ENCODE results near the gene APLP2.
"Not testable (repeated sequence)": the region's sequence is repeated elsewhere in the genome, so short reads cannot be mapped to it uniquely, and the experiment has no call there.

The APLP2 gene

GRCh38 chr11:130069659-130070108, at the start of gene APLP2:
Gene APLP2, plus strand, starts transcription at chr11:130069894. Its CDS starts 84 bp downstream, at chr11:130069978.
- DNase-seq, result peak; percentile 95

GRCh38 chr11:130020323-130020722, 49.4 kb upstream of the APLP2 start:
- no peak for DNase-seq

- DNase-seq, result not testable (repeated sequence)
Measured at GRCh38 chr11:130021606-130022005, 48.1 kb upstream of the APLP2 start.

- no peak for DNase-seq
Measured at GRCh38 chr11:130022799-130023198, 46.9 kb upstream of the APLP2 start.

- DNase-seq, result no peak
Measured at GRCh38 chr11:130023204-130023603, 46.5 kb upstream of the APLP2 start.

- no peak for DNase-seq
Measured at GRCh38 chr11:130024361-130024760, 45.3 kb upstream of the APLP2 start.

- DNase-seq, result no peak
Measured at GRCh38 chr11:130025371-130025770, 44.3 kb upstream of the APLP2 start.

- DNase-seq, result no peak
Measured at GRCh38 chr11:130029137-130029536, 40.6 kb upstream of the APLP2 start.

GRCh38 chr11:130031056-130031455, 38.6 kb upstream of the APLP2 start:
- no peak for DNase-seq

- DNase-seq, result no peak
Measured at GRCh38 chr11:130031945-130032344, 37.7 kb upstream of the APLP2 start.

GRCh38 chr11:130032931-130033330, 36.8 kb upstream of the APLP2 start:
- no peak for DNase-seq

- no peak for DNase-seq
Measured at GRCh38 chr11:130034236-130034635, 35.5 kb upstream of the APLP2 start.

- no peak for DNase-seq
Measured at GRCh38 chr11:130037058-130037457, 32.6 kb upstream of the APLP2 start.

GRCh38 chr11:130037881-130038585, 31.7 kb upstream of the APLP2 start:
- DNase-seq, result no peak

- DNase-seq, result no peak
Measured at GRCh38 chr11:130040281-130040940, 29.3 kb upstream of the APLP2 start.

- no peak for DNase-seq
Measured at GRCh38 chr11:130042093-130042591, 27.6 kb upstream of the APLP2 start.

- no peak for DNase-seq
Measured at GRCh38 chr11:130043575-130043974, 26.1 kb upstream of the APLP2 start.

- DNase-seq, result no peak
Measured at GRCh38 chr11:130047141-130047540, 22.6 kb upstream of the APLP2 start.

GRCh38 chr11:130049328-130049771, 20.3 kb upstream of the APLP2 start:
- no peak for DNase-seq

- no peak for DNase-seq
Measured at GRCh38 chr11:130050257-130050656, 19.4 kb upstream of the APLP2 start.

- no peak for DNase-seq
Measured at GRCh38 chr11:130051082-130051481, 18.6 kb upstream of the APLP2 start.

- no peak for DNase-seq
Measured at GRCh38 chr11:130052567-130052966, 17.1 kb upstream of the APLP2 start.

GRCh38 chr11:130054966-130055365, 14.7 kb upstream of the APLP2 start:
- no peak for DNase-seq

- no peak for DNase-seq
Measured at GRCh38 chr11:130055617-130056016, 14.1 kb upstream of the APLP2 start.

Measured in GDM1 (cell line).